Right lobe of liver (tissue), 6 donors: ENCODE results near the gene GZMB. TPM values are rescaled to one million over a fixed set of nuclear protein-coding genes. Genes with fewer than 3 reads are reported as not detected.
A peak's percentile ranks its signal among the peaks of the same experiment; 100 is the strongest.

Experiments used
- ATAC-seq, 4 donors: fragments of 200-7000 bp; cut with Tn5 transposase; one replicate each; pipeline ENCODE4 v1.9.1; 2020; ENCODE audit warnings: mild to moderate bottlenecking in 4 of 4, moderate library complexity in 4 of 4
- DNase-seq, 3 donors: peaks; one replicate each; pipeline ENCODE4 v3.0.0-alpha.2; 2020
- H3K27ac ChIP-seq, 3 donors: fragments of 200-600 bp; one replicate each; pipeline ENCODE4 v1.8.0; 2022
- H3K27me3 ChIP-seq, 2 donors: fragments of 200-600 bp; one replicate each; pipeline ENCODE4 v1.8.0; 2022
- H3K36me3 ChIP-seq, 4 donors: fragments of 200-600 bp; sonication (generic) in 1 of 4; one replicate each; pipeline versions ENCODE4 v1.5.1 to v1.8.0; 2017 to 2022; ENCODE audit warnings: control low read depth in 1 of 4
- H3K4me1 ChIP-seq, 4 donors: fragments of 200-600 bp; sonication (generic) in 1 of 4; one replicate each; pipeline versions ENCODE4 v1.5.1 to v1.8.0; 2017 to 2022; ENCODE audit warnings: control low read depth in 1 of 4
- H3K4me3 ChIP-seq, 3 donors: fragments of 200-600 bp; one replicate each; pipeline ENCODE4 v1.8.0; 2022
- H3K9me3 ChIP-seq, 4 donors: fragments of 200-600 bp; sonication (generic) in 1 of 4; one replicate each; pipeline versions ENCODE4 v1.5.1 to v1.8.0; 2017 to 2022; ENCODE audit warnings: control low read depth in 1 of 4
- POLR2A ChIP-seq: fragments of 450-650 bp; IDR thresholded peaks from one replicate; pipeline ENCODE4 v1.6.1; 2017; ENCODE audit warnings: antibody characterized with exemption, mild to moderate bottlenecking
- WGBS: methylation state at CpG from one replicate; pipeline ENCODE4 v1.1.6; 2018; ENCODE audit warnings: low coverage, low lambda C conversion rate; ENCODE audit not compliant: insufficient coverage; ENCODE audit errors: missing lambda C conversion rate; 5-methylcytosine and 5-hydroxymethylcytosine counted together
- intact Hi-C, 2 donors: fragments of 100-400 bp; cut with DNase I; formaldehyde crosslinking; loops; one replicate each; pipeline versions ENCODE4 v1.11.2 to v1.14.1; 2022
- total RNA-seq, 6 experiments: library from RNA; depleted of rRNA in 2 of 6; stranded (reverse); fragments of >200 nt in 2 of 6; fragmentation: NEBNext Ultra II Directional in 3 of 6; extraction: Animal tissue kit (Norgen Biotek cat#: 25700) in 3 of 6; gene quantifications; one replicate each; pipeline versions ENCODE4 v1.1.0 to v1.2.4, GENCODE V29; 2016 to 2023
- TF ChIP-seq, protein P1 (sequence below), 4 donors: fragments of 200-600 bp in 3 of 4; fragments of 450-650 bp in 1 of 4; IDR thresholded peaks; one replicate each; pipeline versions ENCODE4 v1.5.1 to v1.8.0; 2016 to 2022; ENCODE audit warnings: antibody characterized with exemption in 4 of 4, mild to moderate bottlenecking in 2 of 4
- donor health status: DM: no; HTN: yes; CAD: no.
- donor health status: DM: no; HTN: no; CAD: no.
- donor health status: DM: no; HTN: no; CAD: no.
- donor health status: DM: no; HTN: yes; CAD: no.
- donor health status: DM: no; HTN: yes; CAD: no.

The GZMB gene
- total RNA-seq, 6 experiments from 2014 or later, result 0.66 to 0.88 (median 0.78) TPM; not detected in 2

DNA sequence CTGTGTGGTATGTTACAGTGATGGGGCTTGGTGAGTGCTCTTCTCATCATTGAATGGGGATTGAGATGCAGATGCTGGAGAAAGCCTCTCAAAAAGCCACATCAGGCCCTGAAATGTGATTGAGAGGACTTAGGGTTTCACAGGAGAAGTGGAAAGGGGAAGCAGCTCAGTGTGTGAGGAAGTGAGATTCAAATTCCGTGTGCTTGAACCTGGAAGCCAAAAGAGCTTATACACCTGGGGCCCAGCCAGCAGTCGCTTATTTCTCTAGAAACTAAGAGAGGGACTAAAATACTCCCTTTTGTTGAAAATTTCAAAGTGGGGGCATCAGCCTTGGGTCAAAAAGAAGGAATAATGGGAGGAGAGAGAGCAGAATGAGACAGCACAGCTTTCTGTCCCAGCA, 39.1 kb upstream of the GZMB start:
- TF ChIP-seq, protein P1, sequence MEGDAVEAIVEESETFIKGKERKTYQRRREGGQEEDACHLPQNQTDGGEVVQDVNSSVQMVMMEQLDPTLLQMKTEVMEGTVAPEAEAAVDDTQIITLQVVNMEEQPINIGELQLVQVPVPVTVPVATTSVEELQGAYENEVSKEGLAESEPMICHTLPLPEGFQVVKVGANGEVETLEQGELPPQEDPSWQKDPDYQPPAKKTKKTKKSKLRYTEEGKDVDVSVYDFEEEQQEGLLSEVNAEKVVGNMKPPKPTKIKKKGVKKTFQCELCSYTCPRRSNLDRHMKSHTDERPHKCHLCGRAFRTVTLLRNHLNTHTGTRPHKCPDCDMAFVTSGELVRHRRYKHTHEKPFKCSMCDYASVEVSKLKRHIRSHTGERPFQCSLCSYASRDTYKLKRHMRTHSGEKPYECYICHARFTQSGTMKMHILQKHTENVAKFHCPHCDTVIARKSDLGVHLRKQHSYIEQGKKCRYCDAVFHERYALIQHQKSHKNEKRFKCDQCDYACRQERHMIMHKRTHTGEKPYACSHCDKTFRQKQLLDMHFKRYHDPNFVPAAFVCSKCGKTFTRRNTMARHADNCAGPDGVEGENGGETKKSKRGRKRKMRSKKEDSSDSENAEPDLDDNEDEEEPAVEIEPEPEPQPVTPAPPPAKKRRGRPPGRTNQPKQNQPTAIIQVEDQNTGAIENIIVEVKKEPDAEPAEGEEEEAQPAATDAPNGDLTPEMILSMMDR (IDR thresholded peaks at IDR 0.05), result no peak
- TF ChIP-seq POLR2A, result no peak
- Histone ChIP-seq H3K27me3 (no peaks in the 10 kb centered on the region), H3K36me3 (no peaks in the 10 kb centered on the region), H3K4me1 (no peaks in the 10 kb centered on the region), H3K4me3 (no peak overlapping the region), H3K9me3 (no peaks in the 10 kb centered on the region), H3K27ac (no peak overlapping the region)
- DNase-seq, result no peak
- 45% methylated on average over 2 of the region's 2 CpGs for WGBS
- ATAC-seq, result no peak
- intact Hi-C loops, result no loop called here

DNA sequence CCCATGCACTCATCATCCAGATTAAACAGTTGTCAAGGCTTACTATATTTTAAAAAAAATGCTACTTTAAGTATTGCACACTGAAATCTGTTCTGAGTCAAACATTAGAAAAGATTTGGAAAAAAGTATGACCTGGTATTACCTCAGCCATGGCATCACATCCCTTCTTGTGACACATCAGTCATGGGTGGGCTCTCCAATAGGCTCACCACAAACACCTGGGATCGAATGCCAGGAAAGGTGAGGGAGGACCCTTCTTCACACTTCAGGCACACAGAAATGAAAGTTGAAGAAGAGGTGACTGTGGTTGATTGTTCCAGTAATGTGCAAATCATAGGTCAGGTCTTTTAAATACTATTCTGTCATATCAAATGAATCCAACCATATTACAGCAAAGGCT, 36.6 kb upstream of the GZMB start:
- Histone ChIP-seq H3K27ac (no peak overlapping the region), H3K36me3 (no peaks in the 10 kb centered on the region), H3K4me1 (no peaks in the 10 kb centered on the region), H3K9me3 (no peaks in the 10 kb centered on the region), H3K27me3 (no peaks in the 10 kb centered on the region), H3K4me3 (no peak overlapping the region)
- 60% methylated on average over 1 of the region's 1 CpG for WGBS
- DNase-seq (no peak), ATAC-seq (peak in 1 of 4 donors; percentile 13)
- intact Hi-C loops, result no loop called here
- no peak for TF ChIP-seq POLR2A
- TF ChIP-seq, protein P1 (IDR thresholded peaks at IDR 0.05), result no peak

GRCh38 chr14:24669651-24670050, 35.7 kb upstream of the GZMB start:
- intact Hi-C loops, result no loop called here

DNA sequence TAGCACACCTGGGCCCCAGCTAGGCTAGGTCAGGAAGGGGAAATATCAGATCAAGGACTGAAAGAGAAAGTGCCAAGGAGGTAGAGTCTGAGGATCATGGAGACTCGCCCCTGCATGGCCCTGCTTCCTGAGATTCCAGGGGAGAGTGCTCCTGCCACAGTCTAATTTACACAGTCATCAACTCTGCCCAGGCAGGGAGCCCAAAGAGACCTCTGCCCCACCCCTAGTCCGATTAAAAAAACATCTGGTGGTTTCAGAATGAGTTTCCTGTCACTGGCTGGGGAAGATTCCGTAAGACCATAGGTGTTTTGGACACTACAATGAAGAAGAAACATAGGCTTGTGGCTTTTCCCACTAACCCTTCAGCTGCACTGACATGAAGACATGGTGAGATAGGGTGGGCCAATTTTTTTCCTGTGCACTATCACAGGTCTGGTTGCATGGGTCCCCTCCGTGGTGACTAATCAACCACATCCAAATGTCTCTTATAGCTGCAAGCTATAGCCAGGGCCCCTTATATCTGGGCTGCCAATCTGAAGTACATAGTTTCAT, 31.5 kb upstream of the GZMB start:
- no peak for DNase-seq
- no peaks in the 10 kb centered on the region for H3K36me3 ChIP-seq
- H3K27ac ChIP-seq, result no peak overlapping the region
- 23% methylated on average over 3 of the region's 4 CpGs for WGBS
- TF ChIP-seq POLR2A, result no peak
- H3K4me3 ChIP-seq, result no peak overlapping the region
- ATAC-seq, result peak in 1 of 4 donors; percentile 32
- no peaks in the 10 kb centered on the region for H3K27me3 ChIP-seq
- no peaks in the 10 kb centered on the region for H3K9me3 ChIP-seq
- intact Hi-C loops, result no loop called here
- H3K4me1 ChIP-seq, result no peaks in the 10 kb centered on the region

More at GRCh38 chr14:24669651-24670050, 35.7 kb upstream of the GZMB start:
- ATAC-seq (no peak), DNase-seq (no peak)
- no peaks in the 10 kb centered on the region for H3K9me3 ChIP-seq
- H3K36me3 ChIP-seq, result no peaks in the 10 kb centered on the region
- WGBS, result 36% methylated on average over 1 of the region's 1 CpG
- no peak overlapping the region for H3K27ac ChIP-seq
- H3K27me3 ChIP-seq, result no peaks in the 10 kb centered on the region
- TF ChIP-seq POLR2A, result no peak
- TF ChIP-seq, protein P1 (IDR thresholded peaks at IDR 0.05), result no peak
- H3K4me1 ChIP-seq, result no peaks in the 10 kb centered on the region
- H3K4me3 ChIP-seq, result no peak overlapping the region

DNA sequence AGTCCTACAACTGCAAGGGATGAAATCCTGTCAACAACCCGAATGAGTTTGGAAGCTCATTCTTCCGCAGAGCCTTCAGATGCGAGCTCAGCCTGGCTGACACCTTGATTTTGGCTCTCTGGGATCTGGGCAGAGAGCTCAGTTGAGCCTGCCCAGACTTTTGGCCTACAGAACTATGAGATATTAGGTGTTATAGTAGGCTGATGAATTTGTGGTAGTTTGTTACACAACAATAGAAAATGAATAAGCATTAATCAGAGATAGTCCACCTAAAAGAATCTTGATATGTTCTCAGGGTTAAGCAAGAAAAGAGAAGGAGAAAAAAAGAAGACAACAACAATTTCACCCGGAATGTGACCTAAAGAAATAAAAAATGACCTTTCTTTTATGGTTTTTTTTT, 30.4 kb upstream of the GZMB start:
- H3K27ac ChIP-seq, result no peak overlapping the region
- intact Hi-C loops, result no loop called here
- no peaks in the 10 kb centered on the region for H3K36me3 ChIP-seq
- no peak overlapping the region for H3K4me3 ChIP-seq
- ATAC-seq (no peak), DNase-seq (no peak)
- H3K27me3 ChIP-seq, result no peaks in the 10 kb centered on the region
- WGBS, result 26% methylated on average over 1 of the region's 4 CpGs
- H3K9me3 ChIP-seq, result no peaks in the 10 kb centered on the region
- H3K4me1 ChIP-seq, result no peaks in the 10 kb centered on the region
- no peak for TF ChIP-seq POLR2A
- TF ChIP-seq, protein P1 (IDR thresholded peaks at IDR 0.05), result no peak
